Caco-2 (cell line): ENCODE data around the gene ABLIM2. TPM values are rescaled to one million over a fixed set of nuclear protein-coding genes. Genes with fewer than 3 reads are reported as not detected.

Source experiments
- BruUV-seq: library from RNA; stranded (reverse); fragments of 400-500 nt; replicated peaks from 2 replicates; lab custom pipeline; 2021; lab: Mats Ljungman, UMichigan
- CTCF ChIA-PET: fragments of 300-600 bp; sonication (Branson Sonifier 250); formaldehyde crosslinking; loops from one replicate; lab custom pipeline; 2022; ENCODE audit warnings: antibody characterized with exemption; lab: Charles Lee
- POLR2A ChIA-PET: fragments of 300-600 bp; sonication (Branson Sonifier 250); formaldehyde crosslinking; loops from one replicate; lab custom pipeline; 2022; ENCODE audit warnings: antibody characterized with exemption; lab: Charles Lee
- DNase-seq, 2 experiments: peaks; one replicate each; pipeline versions ENCODE4 v3.0.0 to v3.0.0-alpha.2; 2020 to 2022
- H3K27me3 ChIP-seq: replicated peaks from 2 replicates; pipeline ENCODE4 v1.6.0; 2011; ENCODE audit warnings: low read length; ENCODE audit not compliant: control insufficient read depth, insufficient read depth
- H3K36me3 ChIP-seq: 2 replicates; pipeline ENCODE4 v1.5.1; 2011; ENCODE audit warnings: low read length; ENCODE audit not compliant: control insufficient read depth, insufficient read depth
- H3K4me1 ChIP-seq: fragments of 250-450 bp; sonication (Bioruptor Pico); 2 replicates; pipeline ENCODE4 v1.5.1; 2020; ENCODE audit warnings: mild to moderate bottlenecking
- H3K4me3 ChIP-seq: 2 replicates; pipeline ENCODE4 v1.5.1; 2011; ENCODE audit warnings: low read depth, mild to moderate bottlenecking, control low read depth, low read length
- H3K9me3 ChIP-seq: fragments of 250-450 bp; sonication (Bioruptor Pico); 2 replicates; pipeline ENCODE4 v1.5.1; 2020; ENCODE audit warnings: mild to moderate bottlenecking, moderate library complexity
- H3K27ac Mint-ChIP-seq: one replicate; pipeline ENCODE4 v1.8.0; 2022; ENCODE audit warnings: mixed read lengths; ENCODE audit not compliant: unreplicated experiment
- H3K27me3 Mint-ChIP-seq: one replicate; pipeline ENCODE4 v1.8.0; 2022; ENCODE audit warnings: mixed read lengths; ENCODE audit not compliant: insufficient read depth, unreplicated experiment
- H3K36me3 Mint-ChIP-seq: one replicate; pipeline ENCODE4 v1.8.0; 2022; ENCODE audit warnings: mild to moderate bottlenecking, mixed read lengths; ENCODE audit not compliant: insufficient read depth, unreplicated experiment
- H3K4me1 Mint-ChIP-seq: one replicate; pipeline ENCODE4 v1.8.0; 2022; ENCODE audit warnings: low read depth, mixed read lengths; ENCODE audit not compliant: unreplicated experiment
- H3K4me3 Mint-ChIP-seq: one replicate; pipeline ENCODE4 v1.8.0; 2022; ENCODE audit warnings: mild to moderate bottlenecking, moderate library complexity, mixed read lengths; ENCODE audit not compliant: unreplicated experiment
- H3K9me3 Mint-ChIP-seq: one replicate; pipeline ENCODE4 v1.8.0; 2022; ENCODE audit warnings: mixed read lengths; ENCODE audit not compliant: unreplicated experiment
- CTCF ChIP-seq, 2 experiments: fragments of 200-600 bp in 1 of 2; IDR thresholded peaks; 1 replicate in 1 of 2; 2 replicates in 1 of 2; pipeline versions ENCODE4 v1.5.1 to v1.8.0; 2011 to 2022; ENCODE audit warnings: antibody characterized with exemption in 1 of 2, control low read depth in 1 of 2, inconsistent platforms in 1 of 2, low read depth in 1 of 2, low read length in 1 of 2, mild to moderate bottlenecking in 1 of 2, moderate library complexity in 1 of 2; ENCODE audit not compliant: insufficient read depth in 1 of 2, severe bottlenecking in 1 of 2, unreplicated experiment in 1 of 2
- intact Hi-C: fragments of 100-400 bp; cut with micrococcal nuclease; formaldehyde crosslinking; loops from one replicate; pipeline ENCODE4 v1.10.0; 2022; ENCODE audit not compliant: unreplicated experiment
- total RNA-seq: library from RNA; stranded (reverse); gene quantifications from 2 replicates; pipeline ENCODE4 v1.2.3, GENCODE V29; 2022

The ABLIM2 gene
- total RNA-seq, 1 experiment from 2014 or later = 0.23 TPM

DNA sequence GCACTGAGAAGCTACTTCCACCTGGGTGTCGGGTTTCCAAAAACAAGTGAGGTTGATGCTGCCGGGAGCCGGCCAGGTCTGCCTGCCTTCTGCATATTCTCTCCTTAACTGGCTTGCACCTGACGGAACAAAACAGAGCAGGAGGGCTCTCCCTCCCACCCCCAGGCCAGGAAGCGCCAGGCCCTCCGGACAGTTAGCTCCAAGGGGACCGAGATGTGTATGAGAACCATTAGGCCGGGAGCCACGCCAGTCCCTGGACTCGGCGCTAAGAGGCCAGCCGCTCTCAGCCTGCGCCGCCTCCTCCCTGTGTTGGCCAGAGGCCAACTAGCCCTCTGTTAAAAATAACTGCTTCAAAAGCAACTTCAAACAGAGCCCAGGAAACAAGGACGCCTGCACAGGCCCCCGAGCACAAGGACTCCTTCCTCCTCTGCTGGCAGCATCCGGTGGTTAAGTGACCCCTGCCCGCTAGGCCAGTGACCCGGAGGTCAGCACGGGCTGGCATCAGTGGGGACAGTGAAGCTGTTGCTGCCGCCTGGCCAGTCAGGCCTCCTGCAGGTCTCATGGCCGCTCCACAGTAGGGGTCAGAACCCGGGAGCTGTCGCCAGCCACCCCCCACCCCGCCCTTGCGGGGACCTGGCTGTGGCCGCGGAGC lies 107.9 kb downstream of the ABLIM2 start:
- Histone ChIP-seq H3K9me3 (no peaks in the 10 kb centered on the region), H3K36me3 (no peaks in the 10 kb centered on the region), H3K4me3 (no peak overlapping the region), H3K27me3 (no peaks in the 10 kb centered on the region), H3K4me1 (no peaks in the 10 kb centered on the region)
- Mint-ChIP-seq H3K27me3 (peaks cover 10% of the 10 kb centered on the region), H3K4me1 (no peaks in the 10 kb centered on the region), H3K9me3 (no peaks in the 10 kb centered on the region), H3K4me3 (no peak overlapping the region), H3K36me3 (no peaks in the 10 kb centered on the region), H3K27ac (no peak overlapping the region)
- intact Hi-C loops = no loop called here
- CTCF ChIA-PET = interaction anchor here (0.6 to 0.7 kb wide), 2 partner anchors 8 to 25 kb away, joined by 4 to 6 read pairs; no protein-coding TSS in a partner anchor
- BruUV-seq = no TSS peak
- TF ChIP-seq CTCF (IDR thresholded peaks at IDR 0.05; ENCODE audit: insufficient read depth in 1 of 2, low read depth in 1 of 2, low read length in 1 of 2, severe bottlenecking in 1 of 2, unreplicated experiment in 1 of 2) = no peak
- DNase-seq = no peak
- POLR2A ChIA-PET = no interaction called here

- TF ChIP-seq CTCF (IDR thresholded peaks at IDR 0.05; ENCODE audit: insufficient read depth in 1 of 2, low read depth in 1 of 2, low read length in 1 of 2, severe bottlenecking in 1 of 2, unreplicated experiment in 1 of 2) = no peak
- Mint-ChIP-seq H3K4me1 (no peaks in the 10 kb centered on the region), H3K36me3 (no peaks in the 10 kb centered on the region), H3K4me3 (no peak overlapping the region), H3K27me3 (peaks cover 10% of the 10 kb centered on the region), H3K27ac (no peak overlapping the region), H3K9me3 (no peaks in the 10 kb centered on the region)
- no peak for DNase-seq
- H3K36me3 ChIP-seq = no peaks in the 10 kb centered on the region
- POLR2A ChIA-PET = no interaction called here
- no TSS peak for BruUV-seq
- no peaks in the 10 kb centered on the region for H3K4me1 ChIP-seq
- no peaks in the 10 kb centered on the region for H3K9me3 ChIP-seq
- no peak overlapping the region for H3K4me3 ChIP-seq
- H3K27me3 ChIP-seq = no peaks in the 10 kb centered on the region
- CTCF ChIA-PET = no interaction called here
- intact Hi-C loops = no loop called here
Measured at GRCh38 chr4:8050180-8050554, 108.4 kb downstream of the ABLIM2 start.

- Mint-ChIP-seq H3K27me3 (peaks cover 14% of the 10 kb centered on the region), H3K4me3 (no peak overlapping the region), H3K36me3 (no peaks in the 10 kb centered on the region), H3K9me3 (no peaks in the 10 kb centered on the region), H3K27ac (no peak overlapping the region), H3K4me1 (no peaks in the 10 kb centered on the region)
- Histone ChIP-seq H3K4me1 (no peaks in the 10 kb centered on the region), H3K9me3 (no peaks in the 10 kb centered on the region), H3K36me3 (no peaks in the 10 kb centered on the region), H3K4me3 (no peak overlapping the region), H3K27me3 (no peaks in the 10 kb centered on the region)
- no peak for DNase-seq
- POLR2A ChIA-PET = no interaction called here
- no peak for TF ChIP-seq CTCF (IDR thresholded peaks at IDR 0.05; ENCODE audit: insufficient read depth in 1 of 2, low read depth in 1 of 2, low read length in 1 of 2, severe bottlenecking in 1 of 2, unreplicated experiment in 1 of 2)
- BruUV-seq = no TSS peak
- CTCF ChIA-PET = no interaction called here
- intact Hi-C loops = no loop called here
Measured at GRCh38 chr4:8048856-8049676, 109.5 kb downstream of the ABLIM2 start.
